T-helper 17 cell (primary cell): ENCODE results near the gene DGCR2. TPM values are rescaled to one million over a fixed set of nuclear protein-coding genes. Genes with fewer than 3 reads are reported as not detected.

Experiments
- ATAC-seq: fragments of 150-1000 bp; cut with Tn5 transposase; 2 replicates; pipeline ENCODE4 v1.10.0; 2021; ENCODE audit warnings: mild to moderate bottlenecking, moderate library complexity
- DNase-seq, 3 donors: peaks; one replicate each; pipeline versions ENCODE4 v3.0.0 to v3.0.0-alpha.2; 2020 to 2021
- H3K9me3 ChIP-seq: one replicate; pipeline ENCODE4 v1.7.0; 2013; ENCODE audit warnings: low read length, mild to moderate bottlenecking; ENCODE audit not compliant: control insufficient read depth, poor library complexity, severe bottlenecking
- H3K27ac Mint-ChIP-seq: one replicate; pipeline ENCODE4 v1.8.0; 2022; ENCODE audit warnings: mild to moderate bottlenecking, moderate library complexity, mixed read lengths
- H3K27me3 Mint-ChIP-seq: one replicate; pipeline ENCODE4 v1.8.0; 2022; ENCODE audit warnings: mixed read lengths
- H3K36me3 Mint-ChIP-seq: one replicate; pipeline ENCODE4 v1.8.0; 2022; ENCODE audit warnings: low read depth, mixed read lengths
- H3K4me1 Mint-ChIP-seq: one replicate; pipeline ENCODE4 v1.8.0; 2022; ENCODE audit warnings: mild to moderate bottlenecking, mixed read lengths
- H3K4me3 Mint-ChIP-seq: one replicate; pipeline ENCODE4 v1.8.0; 2022; ENCODE audit warnings: mild to moderate bottlenecking, moderate library complexity, mixed read lengths
- total RNA-seq, 4 donors: library from RNA in 2 of 4; stranded (reverse) in 2 of 4; gene quantifications; one replicate each; pipeline ENCODE4 v1.2.3 and lab custom pipeline; 2022 to 2026

The DGCR2 gene
- total RNA-seq, 2 donors from 2014 or later = 37.7 TPM

- no peak for ATAC-seq
- H3K27me3 Mint-ChIP-seq = no peaks in the 10 kb centered on the region
- peaks cover 11% of the 10 kb centered on the region for H3K4me1 Mint-ChIP-seq
- no peak for DNase-seq
- H3K4me3 Mint-ChIP-seq = no peak overlapping the region
- H3K36me3 Mint-ChIP-seq = no peaks in the 10 kb centered on the region
- no peak overlapping the region for H3K27ac Mint-ChIP-seq
- no peaks in the 10 kb centered on the region for H3K9me3 ChIP-seq
Observed at GRCh38 chr22:19127329-19128008, 5.3 kb upstream of the DGCR2 start.

- H3K27ac Mint-ChIP-seq = no peak overlapping the region
- H3K4me1 Mint-ChIP-seq = peaks cover 12% of the 10 kb centered on the region
- no peaks in the 10 kb centered on the region for H3K36me3 Mint-ChIP-seq
- ATAC-seq (no peak), DNase-seq (no peak)
- H3K27me3 Mint-ChIP-seq = no peaks in the 10 kb centered on the region
- no peaks in the 10 kb centered on the region for H3K9me3 ChIP-seq
- H3K4me3 Mint-ChIP-seq = no peak overlapping the region
Observed at GRCh38 chr22:19126309-19127273, 4.4 kb upstream of the DGCR2 start.

- no peaks in the 10 kb centered on the region for H3K9me3 ChIP-seq
- H3K27ac Mint-ChIP-seq = no peak overlapping the region
- H3K36me3 Mint-ChIP-seq = no peaks in the 10 kb centered on the region
- H3K27me3 Mint-ChIP-seq = no peaks in the 10 kb centered on the region
- DNase-seq (no peak), ATAC-seq (no peak)
- peaks cover 15% of the 10 kb centered on the region for H3K4me1 Mint-ChIP-seq
- no peak overlapping the region for H3K4me3 Mint-ChIP-seq
Observed at GRCh38 chr22:19125474-19126308, 3.5 kb upstream of the DGCR2 start.

GRCh38 chr22:19125011-19125410, 2.8 kb upstream of the DGCR2 start:
- Mint-ChIP-seq H3K27me3 (no peaks in the 10 kb centered on the region), H3K4me1 (peaks cover 21% of the 10 kb centered on the region), H3K27ac (no peak overlapping the region), H3K4me3 (no peak overlapping the region), H3K36me3 (no peaks in the 10 kb centered on the region)
- no peak for ATAC-seq
- no peak for DNase-seq
- H3K9me3 ChIP-seq = no peaks in the 10 kb centered on the region

- no peaks in the 10 kb centered on the region for H3K9me3 ChIP-seq
- Mint-ChIP-seq H3K4me1 (peaks cover 25% of the 10 kb centered on the region), H3K27me3 (no peaks in the 10 kb centered on the region), H3K27ac (no peak overlapping the region), H3K4me3 (no peak overlapping the region), H3K36me3 (no peaks in the 10 kb centered on the region)
- DNase-seq (no peak), ATAC-seq (no peak)
Observed at GRCh38 chr22:19124377-19124776, 2.2 kb upstream of the DGCR2 start.

GRCh38 chr22:19123936-19124335, 1.7 kb upstream of the DGCR2 start:
- Mint-ChIP-seq H3K36me3 (no peaks in the 10 kb centered on the region), H3K4me3 (no peak overlapping the region), H3K27me3 (no peaks in the 10 kb centered on the region), H3K27ac (no peak overlapping the region), H3K4me1 (peaks cover 27% of the 10 kb centered on the region)
- H3K9me3 ChIP-seq = no peaks in the 10 kb centered on the region
- ATAC-seq (no peak), DNase-seq (no peak)

- H3K27ac Mint-ChIP-seq = peak overlapping the region; percentile 60
- H3K9me3 ChIP-seq = no peaks in the 10 kb centered on the region
- H3K27me3 Mint-ChIP-seq = no peaks in the 10 kb centered on the region
- peak overlapping the region; percentile 86 for H3K4me3 Mint-ChIP-seq
- DNase-seq (no peak), ATAC-seq (no peak)
- H3K36me3 Mint-ChIP-seq = no peaks in the 10 kb centered on the region
- peaks cover 31% of the 10 kb centered on the region for H3K4me1 Mint-ChIP-seq
Observed at GRCh38 chr22:19122752-19123492, 710 bp upstream of the DGCR2 start.

GRCh38 chr22:19121631-19122142, 525 bp downstream of the DGCR2 start:
- peak; percentile 26 to 45 (median 43) for DNase-seq
- ATAC-seq = no peak
- H3K36me3 Mint-ChIP-seq = no peaks in the 10 kb centered on the region
- peaks cover 41% of the 10 kb centered on the region for H3K4me1 Mint-ChIP-seq
- H3K9me3 ChIP-seq = no peaks in the 10 kb centered on the region
- H3K4me3 Mint-ChIP-seq = peak overlapping the region; percentile 89
- peak overlapping the region; percentile 86 for H3K27ac Mint-ChIP-seq
- H3K27me3 Mint-ChIP-seq = no peaks in the 10 kb centered on the region

GRCh38 chr22:19120829-19121630, 1.2 kb downstream of the DGCR2 start:
- H3K27ac Mint-ChIP-seq = peak overlapping the region; percentile 86
- DNase-seq (no peak), ATAC-seq (no peak)
- H3K36me3 Mint-ChIP-seq = no peaks in the 10 kb centered on the region
- no peaks in the 10 kb centered on the region for H3K27me3 Mint-ChIP-seq
- H3K9me3 ChIP-seq = no peaks in the 10 kb centered on the region
- peaks cover 48% of the 10 kb centered on the region for H3K4me1 Mint-ChIP-seq
- H3K4me3 Mint-ChIP-seq = peak overlapping the region; percentile 89

GRCh38 chr22:19119949-19120348, 2.3 kb downstream of the DGCR2 start:
- Mint-ChIP-seq H3K36me3 (no peaks in the 10 kb centered on the region), H3K4me1 (peaks cover 59% of the 10 kb centered on the region), H3K27ac (peak overlapping the region; percentile 86), H3K27me3 (no peaks in the 10 kb centered on the region), H3K4me3 (peak overlapping the region; percentile 59)
- DNase-seq (no peak), ATAC-seq (no peak)
- no peaks in the 10 kb centered on the region for H3K9me3 ChIP-seq

- peak overlapping the region; percentile 82 for H3K27ac Mint-ChIP-seq
- no peaks in the 10 kb centered on the region for H3K27me3 Mint-ChIP-seq
- peaks cover 64% of the 10 kb centered on the region for H3K4me1 Mint-ChIP-seq
- H3K9me3 ChIP-seq = no peaks in the 10 kb centered on the region
- no peak for ATAC-seq
- no peak for DNase-seq
- peak overlapping the region; percentile 9 for H3K4me3 Mint-ChIP-seq
- no peaks in the 10 kb centered on the region for H3K36me3 Mint-ChIP-seq
Observed at GRCh38 chr22:19118329-19118880, 3.8 kb downstream of the DGCR2 start.
